Liver (tissue), 2 donors: ENCODE results near the gene TMEM45B.

Source experiments
- FOXA1 ChIP-seq: IDR thresholded peaks from 2 replicates; pipeline ENCODE4 v1.6.1; 2016; ENCODE audit warnings: antibody characterized with exemption
- YY1 ChIP-seq: IDR thresholded peaks from 2 replicates; pipeline ENCODE4 v1.6.1; 2016; ENCODE audit warnings: antibody characterized with exemption, mild to moderate bottlenecking
- TF ChIP-seq, protein P1 (sequence below): IDR thresholded peaks from 2 replicates; pipeline ENCODE4 v1.6.1; 2016; ENCODE audit warnings: antibody characterized with exemption
- donor health status: healthy.

DNA sequence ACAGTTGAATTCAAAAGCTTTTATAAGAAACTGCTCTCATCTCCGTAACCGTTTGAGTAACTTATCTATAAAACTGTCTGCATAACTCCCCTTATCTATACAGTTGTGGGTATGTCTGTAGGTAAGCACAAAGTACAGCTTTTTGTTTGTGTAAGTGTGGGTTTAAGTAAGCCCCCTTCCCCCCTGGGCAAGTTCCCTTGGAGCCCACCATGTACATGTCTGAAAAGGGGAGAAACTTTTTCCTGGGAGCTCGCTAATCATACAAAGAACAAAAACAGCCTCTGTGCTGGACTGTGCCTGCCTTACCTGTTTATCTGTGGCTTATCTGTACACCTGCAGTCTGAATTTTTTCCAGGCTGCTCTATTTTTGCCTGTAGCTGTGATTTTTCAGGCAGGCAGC is 36.3 kb upstream of the TMEM45B start:
- TF ChIP-seq YY1 (no peak), FOXA1 (no peak)
- TF ChIP-seq, protein P1, sequence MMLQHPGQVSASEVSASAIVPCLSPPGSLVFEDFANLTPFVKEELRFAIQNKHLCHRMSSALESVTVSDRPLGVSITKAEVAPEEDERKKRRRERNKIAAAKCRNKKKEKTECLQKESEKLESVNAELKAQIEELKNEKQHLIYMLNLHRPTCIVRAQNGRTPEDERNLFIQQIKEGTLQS = no peak
